ENCODE data around the gene PCDHGA6.
"Not testable (repeated sequence)": the region's sequence is repeated elsewhere in the genome, so short reads cannot be mapped to it uniquely, and the experiment has no call there.

PCDHGA6 gene

GRCh38 chr5:141373673-141374317 is at the start of gene PCDHGA6:
Gene PCDHGA6 (plus strand): TSS chr5:141373891. CDS start chr5:141374084, 193 bp downstream.
- no peak for FAIRE-seq

GRCh38 chr5:141326088-141326854 is 47.4 kb upstream of the PCDHGA6 start:
- no peak for FAIRE-seq

- no peak for FAIRE-seq
Observed at GRCh38 chr5:141328231-141328630, 45.5 kb upstream of the PCDHGA6 start.

GRCh38 chr5:141330299-141331080 is 43.2 kb upstream of the PCDHGA6 start, which contains the start of gene PCDHGA1:
Gene PCDHGA1 (plus strand): TSS chr5:141330514.
- FAIRE-seq: no peak

GRCh38 chr5:141332571-141332970 is 41.1 kb upstream of the PCDHGA6 start:
- FAIRE-seq: not testable (repeated sequence)

- FAIRE-seq: no peak
Observed at GRCh38 chr5:141338538-141339306, 35.0 kb upstream of the PCDHGA6 start, which contains the start of gene PCDHGA2. Gene PCDHGA2 (plus strand): TSS chr5:141338760.

GRCh38 chr5:141340781-141341354 is 32.8 kb upstream of the PCDHGA6 start:
- FAIRE-seq: not testable (repeated sequence)

- FAIRE-seq: no peak
Observed at GRCh38 chr5:141342773-141343172, 30.9 kb upstream of the PCDHGA6 start.

- FAIRE-seq: no peak
Observed at GRCh38 chr5:141343242-141343952, 30.3 kb upstream of the PCDHGA6 start, which contains the start of gene PCDHGA3. Gene PCDHGA3 (plus strand): TSS chr5:141343829. CDS start chr5:141344034, 205 bp downstream.

GRCh38 chr5:141343953-141344463 is 29.7 kb upstream of the PCDHGA6 start:
- FAIRE-seq: no peak

- no peak for FAIRE-seq
Observed at GRCh38 chr5:141345327-141345726, 28.4 kb upstream of the PCDHGA6 start.

- not testable (repeated sequence) for FAIRE-seq
Observed at GRCh38 chr5:141346017-141346416, 27.7 kb upstream of the PCDHGA6 start.

GRCh38 chr5:141349917-141350619 is 23.6 kb upstream of the PCDHGA6 start, which contains the start of gene PCDHGB1:
Gene PCDHGB1 (plus strand): TSS chr5:141350099. CDS start chr5:141350261, 162 bp downstream.
- no peak for FAIRE-seq

GRCh38 chr5:141351591-141351990 is 22.1 kb upstream of the PCDHGA6 start:
- no peak for FAIRE-seq

GRCh38 chr5:141354900-141355469 is 18.7 kb upstream of the PCDHGA6 start, which contains the start of gene PCDHGA4:
Gene PCDHGA4 (plus strand): TSS chr5:141355021. CDS start chr5:141355108, 87 bp downstream.
- no peak for FAIRE-seq

- no peak for FAIRE-seq
Observed at GRCh38 chr5:141355641-141356040, 18.1 kb upstream of the PCDHGA6 start.

- FAIRE-seq: no peak
Observed at GRCh38 chr5:141356133-141356532, 17.6 kb upstream of the PCDHGA6 start.

GRCh38 chr5:141356950-141357349 is 16.7 kb upstream of the PCDHGA6 start:
- FAIRE-seq: no peak

GRCh38 chr5:141359790-141360426 is 13.8 kb upstream of the PCDHGA6 start, which contains the start of gene PCDHGB2:
Gene PCDHGB2 (plus strand): TSS chr5:141359994. CDS start chr5:141360136, 142 bp downstream.
- no peak for FAIRE-seq

All from endometrium (tissue), 2 donors.